Measurements from ENCODE around the gene SIK2.

DNA sequence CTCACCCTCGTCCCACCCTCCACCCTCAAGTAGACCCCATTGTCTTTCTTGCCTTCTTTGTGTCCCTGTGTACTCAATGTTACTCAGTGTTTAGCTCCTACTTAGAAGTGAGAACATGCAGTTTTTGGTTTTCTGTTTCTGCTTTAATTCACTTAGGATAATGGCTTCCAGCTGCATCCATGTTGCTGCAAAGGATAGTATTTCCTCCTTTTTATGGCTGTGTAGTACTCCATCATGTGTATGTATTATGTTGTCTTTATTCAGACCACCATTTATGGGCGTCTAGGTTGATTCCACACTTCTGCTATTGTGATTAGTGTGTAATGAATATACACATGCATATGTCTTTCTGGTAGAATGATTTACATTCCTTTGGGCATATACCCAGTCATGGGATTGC, 73.6 kb downstream of the SIK2 start:
- no peak for TF ChIP-seq TAF1 (IDR thresholded peaks at IDR 0.05; ENCODE audit: borderline replicate concordance, insufficient read depth, low read length)
- TF ChIP-seq, protein P1, sequence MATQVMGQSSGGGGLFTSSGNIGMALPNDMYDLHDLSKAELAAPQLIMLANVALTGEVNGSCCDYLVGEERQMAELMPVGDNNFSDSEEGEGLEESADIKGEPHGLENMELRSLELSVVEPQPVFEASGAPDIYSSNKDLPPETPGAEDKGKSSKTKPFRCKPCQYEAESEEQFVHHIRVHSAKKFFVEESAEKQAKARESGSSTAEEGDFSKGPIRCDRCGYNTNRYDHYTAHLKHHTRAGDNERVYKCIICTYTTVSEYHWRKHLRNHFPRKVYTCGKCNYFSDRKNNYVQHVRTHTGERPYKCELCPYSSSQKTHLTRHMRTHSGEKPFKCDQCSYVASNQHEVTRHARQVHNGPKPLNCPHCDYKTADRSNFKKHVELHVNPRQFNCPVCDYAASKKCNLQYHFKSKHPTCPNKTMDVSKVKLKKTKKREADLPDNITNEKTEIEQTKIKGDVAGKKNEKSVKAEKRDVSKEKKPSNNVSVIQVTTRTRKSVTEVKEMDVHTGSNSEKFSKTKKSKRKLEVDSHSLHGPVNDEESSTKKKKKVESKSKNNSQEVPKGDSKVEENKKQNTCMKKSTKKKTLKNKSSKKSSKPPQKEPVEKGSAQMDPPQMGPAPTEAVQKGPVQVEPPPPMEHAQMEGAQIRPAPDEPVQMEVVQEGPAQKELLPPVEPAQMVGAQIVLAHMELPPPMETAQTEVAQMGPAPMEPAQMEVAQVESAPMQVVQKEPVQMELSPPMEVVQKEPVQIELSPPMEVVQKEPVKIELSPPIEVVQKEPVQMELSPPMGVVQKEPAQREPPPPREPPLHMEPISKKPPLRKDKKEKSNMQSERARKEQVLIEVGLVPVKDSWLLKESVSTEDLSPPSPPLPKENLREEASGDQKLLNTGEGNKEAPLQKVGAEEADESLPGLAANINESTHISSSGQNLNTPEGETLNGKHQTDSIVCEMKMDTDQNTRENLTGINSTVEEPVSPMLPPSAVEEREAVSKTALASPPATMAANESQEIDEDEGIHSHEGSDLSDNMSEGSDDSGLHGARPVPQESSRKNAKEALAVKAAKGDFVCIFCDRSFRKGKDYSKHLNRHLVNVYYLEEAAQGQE (IDR thresholded peaks at IDR 0.05; ENCODE audit: insufficient read depth in 1 of 2, low read depth in 2 of 2, low read length in 2 of 2), result no peak
- TF ChIP-seq POLR2AphosphoS5 (IDR thresholded peaks at IDR 0.05; ENCODE audit: low read depth, low read length), result no peak

Data from PFSK-1 (cell line).